ENCODE results near the gene SCAMP5.

Gene SCAMP5

DNA sequence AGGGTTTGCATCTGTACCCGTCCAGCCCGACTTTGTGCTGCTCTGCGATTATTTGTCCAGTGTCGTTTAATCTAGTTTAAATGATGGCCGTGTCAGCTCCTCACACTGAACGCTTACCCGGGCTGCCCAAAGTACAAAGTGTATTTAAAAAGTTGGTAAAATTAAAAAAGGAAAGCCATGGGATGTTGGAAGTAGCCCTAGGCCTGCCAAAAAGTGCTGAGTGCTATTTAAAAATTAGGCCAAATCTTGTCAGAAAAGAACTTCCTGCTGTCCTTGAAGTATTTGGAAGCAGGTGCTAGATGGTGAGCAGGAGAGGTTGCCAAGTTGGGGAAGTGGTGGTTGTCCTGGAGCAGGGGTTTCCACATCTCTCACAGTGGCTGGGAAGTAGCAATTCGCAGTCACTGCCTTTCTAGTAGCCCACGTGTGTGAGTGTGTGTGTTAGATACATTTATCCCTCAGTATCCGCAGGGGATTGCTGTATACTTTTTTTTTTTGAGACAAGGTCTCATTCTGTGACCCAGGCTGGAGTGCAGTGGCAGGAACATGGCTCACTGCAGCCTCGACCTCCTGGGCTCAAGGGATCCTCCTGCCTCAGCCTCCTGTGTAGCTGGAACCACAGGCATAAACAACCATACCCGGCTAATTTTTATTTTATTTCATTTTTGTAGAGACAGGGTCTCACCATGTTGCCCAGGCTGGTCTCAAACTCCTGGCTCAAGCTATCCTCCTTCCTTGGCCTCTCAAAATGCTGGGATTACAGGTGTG lies 28.7 kb downstream of the SCAMP5 start:
- no peak for DNase-seq

DNA sequence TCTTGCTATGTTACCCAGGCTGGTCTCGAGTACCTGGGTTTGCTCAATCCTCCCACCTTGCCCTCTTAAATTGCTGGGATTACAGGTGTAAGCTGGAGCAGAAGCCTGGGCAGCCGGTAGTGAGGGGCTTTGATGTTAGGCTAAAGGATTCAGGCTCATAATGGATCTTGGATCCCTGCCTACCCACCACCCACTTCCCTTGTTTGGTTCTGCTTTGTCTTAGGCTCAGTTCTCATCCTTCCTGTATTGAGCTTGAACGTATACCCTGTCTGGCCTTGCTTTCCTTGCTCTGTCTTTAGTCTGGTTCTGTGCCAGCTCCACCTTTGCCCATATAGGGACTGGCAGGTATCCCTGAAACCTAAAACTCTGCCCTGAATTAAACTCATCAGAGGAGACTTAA lies 29.7 kb downstream of the SCAMP5 start:
- no peak for DNase-seq

GRCh38 chr15:75025548-75026260 lies 30.3 kb downstream of the SCAMP5 start:
- no peak for DNase-seq

DNA sequence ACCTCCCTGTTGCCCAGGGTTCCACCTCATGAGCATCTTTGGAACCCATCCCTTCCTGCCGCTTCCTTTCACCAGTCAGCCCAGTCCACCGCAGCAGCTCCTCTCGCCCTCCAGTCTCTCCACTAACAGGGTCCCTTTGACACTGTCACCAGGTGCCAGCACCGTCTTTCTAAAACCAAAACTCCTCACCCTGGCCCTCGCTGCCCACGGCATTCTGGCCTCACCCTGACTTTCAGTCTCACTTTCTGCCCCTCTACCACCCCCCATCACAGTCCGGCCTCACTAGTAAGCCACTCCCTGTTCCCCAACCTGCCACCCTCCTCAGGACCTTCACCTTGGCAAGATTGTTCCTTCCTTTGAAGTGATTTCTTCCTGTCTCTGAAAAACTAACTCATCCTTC lies 32.2 kb downstream of the SCAMP5 start:
- no peak for DNase-seq

DNA sequence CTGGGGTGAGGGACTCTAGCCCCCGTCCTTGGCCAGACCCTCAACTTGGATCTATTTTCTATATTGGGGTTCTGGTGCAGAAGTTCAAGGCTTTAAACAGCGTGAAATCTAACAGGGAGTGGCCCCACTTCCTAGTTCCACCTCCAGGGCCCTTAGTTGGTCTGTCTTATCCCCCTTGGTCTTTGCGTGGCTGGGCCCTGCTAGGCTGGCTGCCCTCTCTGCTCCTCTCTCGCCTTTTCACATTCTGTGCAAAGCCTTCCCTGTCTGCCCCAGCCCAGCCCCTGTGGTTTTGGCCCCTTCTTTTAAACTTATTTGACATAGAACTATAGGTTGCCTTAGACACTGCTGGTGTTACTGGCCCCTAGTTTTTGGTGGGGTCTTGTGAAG lies 33.6 kb downstream of the SCAMP5 start:
- DNase-seq: no peak

GRCh38 chr15:75029378-75030022 lies 34.1 kb downstream of the SCAMP5 start:
- DNase-seq: peak; percentile 84

GRCh38 chr15:75030023-75030413 lies 34.7 kb downstream of the SCAMP5 start:
- DNase-seq: peak; percentile 19

DNA sequence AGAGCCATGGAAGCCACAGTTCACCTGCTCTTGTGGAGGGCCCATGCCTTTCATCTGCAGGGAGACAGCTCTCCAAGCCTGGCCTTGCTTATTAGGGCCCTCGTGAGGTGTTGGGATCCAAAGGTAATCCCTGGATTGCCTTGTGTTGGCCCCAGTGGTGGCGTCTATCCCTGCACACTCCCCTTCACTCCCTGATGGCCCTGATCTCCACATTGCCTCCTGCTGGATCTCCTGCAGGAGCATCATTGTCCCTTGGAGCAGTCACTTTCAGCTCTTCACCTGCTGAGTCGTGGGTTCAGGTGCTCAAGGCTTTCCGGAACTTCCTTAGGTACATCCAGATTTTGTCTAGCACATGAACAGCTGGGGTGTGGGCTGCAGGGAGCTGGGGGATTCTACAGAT lies 35.1 kb downstream of the SCAMP5 start:
- DNase-seq: no peak

DNA sequence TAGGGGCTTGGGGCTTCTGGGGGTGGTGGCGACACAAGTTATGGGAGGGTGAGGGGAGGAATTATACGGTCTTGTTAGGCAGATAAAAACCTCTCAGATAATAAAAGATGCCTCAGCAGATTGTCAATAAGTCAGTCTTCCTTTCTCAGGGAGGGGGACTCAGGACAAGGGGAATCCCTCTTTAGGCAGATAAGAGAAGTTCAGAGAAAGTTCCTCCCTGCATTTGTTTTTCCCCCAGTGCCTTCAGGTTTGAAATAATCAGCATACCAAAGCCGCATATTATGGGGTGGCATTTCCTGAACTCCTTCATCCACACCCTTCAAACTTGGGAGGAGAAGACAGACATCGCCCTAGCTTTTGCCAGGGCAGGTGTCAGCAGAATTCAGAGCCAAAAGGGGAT lies 36.5 kb downstream of the SCAMP5 start:
- DNase-seq: no peak

DNA sequence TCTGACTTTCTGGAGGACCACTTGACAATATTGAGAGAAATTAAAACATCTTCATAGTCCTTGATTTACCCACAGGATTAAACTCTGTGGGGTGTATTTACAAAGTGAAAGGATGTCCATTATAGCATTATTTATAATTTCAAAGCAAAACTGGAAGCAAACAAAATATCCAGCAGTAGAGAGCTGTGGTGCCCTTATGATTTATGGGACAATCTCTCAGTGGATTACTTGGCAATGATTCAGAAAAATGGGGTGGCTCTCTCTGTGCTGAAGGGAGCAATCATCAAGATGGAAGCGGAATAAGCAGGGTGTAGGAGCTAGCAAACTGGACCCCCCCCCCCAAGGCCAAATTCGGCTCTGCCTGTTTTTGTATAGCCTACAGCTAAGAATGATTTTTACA lies 37.0 kb downstream of the SCAMP5 start:
- DNase-seq: no peak

DNA sequence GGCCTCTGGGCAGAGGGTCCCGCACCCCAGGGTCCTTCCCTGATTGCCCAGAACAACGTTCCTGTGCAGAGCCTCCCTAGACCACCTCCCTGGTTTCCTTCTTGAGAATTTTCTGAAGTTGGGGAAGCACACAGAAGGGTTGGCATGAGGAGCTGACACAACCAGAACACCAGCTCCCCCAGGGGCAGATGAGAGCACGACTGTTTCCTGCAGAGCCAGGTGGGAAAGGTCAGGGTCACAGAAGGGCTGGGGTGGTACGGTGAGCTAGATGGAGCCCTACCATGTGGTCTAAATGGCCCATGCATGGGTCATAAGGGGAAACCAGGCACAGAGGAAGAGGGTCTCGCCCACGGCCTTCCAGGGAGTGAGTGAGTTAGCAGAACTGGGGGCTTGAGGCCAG lies 38.4 kb downstream of the SCAMP5 start:
- DNase-seq: no peak

DNA sequence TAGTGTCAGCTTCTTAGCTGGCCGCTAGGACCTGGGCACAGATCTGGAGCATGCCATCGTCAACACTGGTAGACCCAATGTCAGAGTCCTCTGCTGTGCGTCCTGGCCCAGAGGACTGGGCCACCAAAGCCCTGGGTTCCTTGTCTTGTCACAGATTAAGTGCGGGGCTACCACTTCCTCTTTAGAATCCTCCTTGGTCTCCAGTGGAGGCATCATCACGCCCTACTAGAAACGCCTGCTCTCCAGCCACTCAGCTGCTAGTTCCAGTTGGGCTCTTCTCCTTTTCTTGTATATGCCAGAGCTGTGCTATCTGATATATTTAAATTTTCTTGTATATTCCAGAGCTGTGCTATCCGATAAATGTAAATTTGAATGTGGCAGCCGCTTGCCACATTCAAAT lies 39.3 kb downstream of the SCAMP5 start:
- peak; percentile 51 for DNase-seq

DNA sequence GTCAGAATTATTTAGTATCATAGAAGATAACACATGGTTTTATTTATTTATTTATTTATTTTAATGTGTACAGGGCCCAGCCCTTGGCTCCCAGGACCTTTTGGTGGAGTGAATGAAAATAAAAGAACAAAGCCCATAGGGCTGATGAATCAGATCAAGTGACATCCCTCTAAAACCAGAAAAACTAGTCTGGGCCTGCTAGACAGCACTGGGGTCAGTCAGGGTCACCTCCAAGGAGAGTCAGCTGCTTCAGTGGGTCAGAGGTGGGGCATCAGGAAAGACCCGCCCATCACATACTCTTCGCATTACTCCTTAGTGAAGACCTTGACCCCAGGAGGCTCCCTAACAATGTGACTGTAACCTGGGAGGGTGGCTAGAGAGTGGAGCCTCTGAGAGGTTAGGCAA lies 40.9 kb downstream of the SCAMP5 start:
- DNase-seq: no peak

DNA sequence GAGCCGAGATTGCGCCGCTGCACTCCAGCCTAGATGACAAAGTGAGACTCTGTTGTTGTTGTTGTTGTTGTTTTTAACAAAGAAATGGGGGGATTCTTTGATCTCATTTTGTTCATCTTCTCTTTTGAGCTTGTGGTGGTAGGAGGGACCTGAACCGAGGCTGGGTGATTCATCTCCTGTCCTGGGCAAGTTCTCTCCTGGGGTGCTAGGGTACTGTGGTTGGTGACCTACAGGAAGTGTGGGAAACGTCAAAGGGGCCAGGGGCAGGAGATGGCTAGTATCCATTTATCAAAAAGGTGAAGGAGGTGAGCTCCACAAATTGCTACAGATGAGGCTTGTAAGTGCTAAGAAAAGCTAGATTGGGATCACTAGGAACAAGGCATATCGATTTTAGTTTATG lies 42.3 kb downstream of the SCAMP5 start:
- DNase-seq: peak; percentile 22

DNA sequence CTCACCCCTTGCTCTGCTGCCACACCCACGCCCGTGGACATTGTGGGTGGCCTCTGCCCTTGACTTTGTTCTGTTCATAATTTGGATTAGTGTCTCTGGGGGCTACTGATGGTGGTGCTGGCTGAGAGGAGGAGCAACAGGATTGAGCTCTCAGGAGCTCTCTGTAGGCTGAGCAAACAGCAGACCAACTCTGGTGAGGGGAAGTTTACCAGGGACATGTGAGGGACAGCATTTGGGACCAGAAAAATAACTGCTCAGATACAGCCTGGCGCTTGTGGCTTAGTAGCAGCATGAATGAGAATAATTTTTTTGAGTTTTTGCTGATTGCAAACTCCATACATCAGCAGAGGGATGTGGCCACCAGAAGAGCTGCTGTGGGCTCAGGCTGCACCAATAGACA lies 42.9 kb downstream of the SCAMP5 start:
- DNase-seq: no peak

GRCh38 chr15:75042730-75043508 lies 47.6 kb downstream of the SCAMP5 start:
- peak; percentile 93 for DNase-seq

DNA sequence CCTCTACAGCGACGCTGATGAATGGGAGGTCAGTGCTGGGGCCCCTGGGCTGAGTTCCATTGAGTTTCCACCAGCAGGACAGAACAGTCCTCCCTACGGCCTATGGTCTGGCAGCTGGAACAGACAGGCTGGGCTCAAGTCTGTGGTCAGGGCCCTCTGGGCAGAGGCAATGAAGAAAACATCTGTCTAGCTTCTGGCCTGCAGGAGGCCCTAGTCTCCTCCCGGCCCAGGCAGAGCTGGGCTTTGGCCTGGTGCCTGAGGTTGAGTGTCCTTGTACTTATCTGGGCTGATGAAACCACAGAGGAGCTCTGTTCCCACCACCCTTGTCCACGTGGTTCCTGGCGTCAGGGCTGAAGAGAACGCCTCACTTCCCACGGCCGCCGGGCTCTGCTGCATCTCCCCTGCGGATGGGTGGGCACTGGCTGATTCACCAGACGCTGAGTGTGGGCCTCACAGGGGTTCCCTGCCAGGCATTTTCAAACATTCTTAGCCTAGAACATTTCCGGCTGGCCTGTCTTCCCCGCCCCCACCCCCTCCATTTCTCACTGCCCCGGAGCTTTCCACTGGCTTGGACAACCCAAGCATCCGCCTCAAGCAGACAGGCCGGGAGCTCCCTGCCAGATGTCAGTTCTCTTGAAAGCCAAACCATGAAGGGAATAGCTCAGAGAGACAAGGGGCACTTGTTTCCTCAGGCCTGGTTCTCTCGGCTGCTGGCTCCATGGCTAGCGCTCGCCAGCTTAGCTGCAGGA lies 48.3 kb downstream of the SCAMP5 start:
- peak; percentile 84 for DNase-seq

DNA sequence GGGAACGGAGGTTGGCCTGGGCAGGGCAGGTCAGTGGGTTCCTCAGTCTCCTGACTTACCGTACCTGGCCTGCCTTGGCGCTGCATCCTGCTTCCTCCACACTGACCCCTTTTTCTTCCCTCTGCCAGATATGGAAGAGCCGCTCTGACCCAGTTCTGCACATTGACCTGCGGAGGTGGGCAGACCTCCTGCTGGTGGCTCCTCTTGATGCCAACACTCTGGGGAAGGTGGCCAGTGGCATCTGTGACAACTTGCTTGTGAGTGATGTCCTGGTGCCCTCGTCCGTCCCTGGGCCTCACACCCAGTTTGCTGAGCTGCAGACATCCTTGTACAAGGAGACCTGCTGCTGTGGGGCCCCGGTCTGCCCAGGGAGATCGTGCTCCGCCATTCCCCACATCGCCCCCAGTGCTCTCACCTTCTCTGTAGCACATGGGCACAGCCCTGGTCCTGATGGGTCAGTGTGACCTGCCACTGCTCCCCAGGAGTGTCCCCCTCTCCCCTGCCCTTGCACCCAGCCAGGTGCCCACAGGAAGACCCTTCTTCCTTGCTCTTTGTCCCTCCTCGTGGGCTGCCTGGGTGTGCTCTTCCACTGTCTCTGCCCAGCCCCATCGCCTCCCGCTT lies 49.0 kb downstream of the SCAMP5 start:
- no peak for DNase-seq

GRCh38 chr15:75045332-75046015 lies 50.1 kb downstream of the SCAMP5 start:
- no peak for DNase-seq

- no peak for DNase-seq
Observed at GRCh38 chr15:75048394-75048793, 53.0 kb downstream of the SCAMP5 start.

DNA sequence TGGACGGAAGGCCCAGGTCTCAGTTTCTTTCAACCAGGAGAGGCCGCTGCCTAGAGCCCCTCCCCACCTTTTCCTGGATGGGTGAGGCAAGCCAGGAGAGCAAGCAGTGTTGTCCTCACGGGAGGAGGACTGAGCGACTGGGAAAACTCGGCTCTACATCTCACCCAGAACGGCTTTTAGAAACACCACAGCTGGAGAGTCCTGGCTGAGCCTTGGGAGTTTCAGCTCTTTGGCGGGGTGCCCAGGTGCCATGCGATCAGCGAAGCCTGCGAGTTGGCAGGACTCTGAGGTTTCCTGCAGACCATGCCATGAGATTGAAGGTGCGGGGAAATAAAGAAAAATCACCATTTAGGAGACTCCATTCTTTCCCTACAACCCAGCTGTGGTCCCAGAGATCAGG lies 54.0 kb downstream of the SCAMP5 start:
- DNase-seq: no peak

DNA sequence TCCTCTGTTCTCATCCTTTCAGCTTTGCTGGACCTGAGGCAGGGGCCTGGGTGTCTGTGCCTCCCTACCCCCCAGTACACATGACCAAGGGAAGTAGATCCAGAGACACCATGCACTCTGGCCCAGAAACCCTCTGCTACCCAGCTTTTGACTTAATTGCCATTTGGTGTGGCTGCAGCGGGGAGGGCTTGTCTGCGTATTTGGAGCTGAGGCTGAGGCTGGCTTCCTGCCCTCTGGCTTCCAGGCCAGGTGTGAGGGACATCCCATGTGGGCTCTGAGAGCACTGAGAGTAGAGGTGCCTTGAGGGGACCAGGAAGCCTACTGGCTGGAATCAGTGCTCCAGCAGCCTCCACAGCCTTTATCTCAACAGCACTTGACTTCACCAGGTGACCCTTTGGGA lies 54.9 kb downstream of the SCAMP5 start:
- DNase-seq: no peak
